Loucy (cell line): Measurements from ENCODE around the gene VWA5B2.

Experiments used
- CTCF ChIP-seq: fragments of 200-600 bp; sonication (generic); conservative IDR thresholded peaks from 2 replicates; pipeline ENCODE4 v1.5.1; 2014; ENCODE audit warnings: mild to moderate bottlenecking, antibody characterized with exemption, low read length
- EZH2phosphoT487 ChIP-seq: fragments of 200-600 bp; IDR thresholded peaks from 2 replicates; pipeline ENCODE4 v1.6.1; 2018; ENCODE audit warnings: antibody characterized with exemption, mild to moderate bottlenecking, moderate library complexity, borderline replicate concordance

- TF ChIP-seq CTCF (no peak), EZH2phosphoT487 (no peak)
These were observed 60.9 kb downstream of the VWA5B2 start for GRCh38 chr3:184290331-184290730.
